Left lung (tissue), 10 donors: ENCODE results near the gene ELOA. TPM values are rescaled to one million over a fixed set of nuclear protein-coding genes. Genes with fewer than 3 reads are reported as not detected.
A peak's percentile ranks its signal among the peaks of the same experiment; 100 is the strongest.

Source experiments
- ATAC-seq: fragments of 200-7000 bp; cut with Tn5 transposase; one replicate; pipeline ENCODE4 v1.9.1; 2020; ENCODE audit warnings: moderate library complexity
- DNase-seq, 4 donors: peaks; one replicate each; pipeline ENCODE4 v3.0.0-alpha.2; 2013 to 2020
- H3K27ac ChIP-seq, 2 donors: fragments of 200-600 bp; sonication (generic) in 1 of 2; one replicate each; pipeline versions ENCODE4 v1.5.0 to v1.8.0; 2020 to 2021
- H3K27me3 ChIP-seq, 2 donors: fragments of 200-600 bp; sonication (generic) in 1 of 2; one replicate each; pipeline versions ENCODE4 v1.5.0 to v1.8.0; 2020 to 2021
- H3K36me3 ChIP-seq, 2 donors: fragments of 200-600 bp; sonication (generic) in 1 of 2; one replicate each; pipeline versions ENCODE4 v1.5.0 to v1.8.0; 2020 to 2021
- H3K4me1 ChIP-seq, 2 donors: fragments of 200-600 bp; one replicate each; pipeline ENCODE4 v1.8.0; 2021
- H3K4me3 ChIP-seq, 2 donors: fragments of 200-600 bp; sonication (generic) in 1 of 2; one replicate each; pipeline versions ENCODE4 v1.5.0 to v1.8.0; 2020 to 2021; ENCODE audit warnings: mild to moderate bottlenecking in 1 of 2
- H3K9me3 ChIP-seq, 2 donors: fragments of 200-600 bp; sonication (generic) in 1 of 2; one replicate each; pipeline versions ENCODE4 v1.5.0 to v1.8.0; 2020 to 2021
- CTCF ChIP-seq, 2 donors: fragments of 200-600 bp; sonication (generic) in 1 of 2; IDR thresholded peaks; one replicate each; pipeline versions ENCODE4 v1.5.0 to v1.8.0; 2021; ENCODE audit warnings: antibody characterized with exemption in 2 of 2
- intact Hi-C, 2 donors: fragments of 100-400 bp; cut with DNase I; formaldehyde crosslinking; loops; one replicate each; pipeline versions ENCODE4 v1.11.2 to v1.14.2; 2022
- polyA plus RNA-seq, 6 donors: library from polyadenylated mRNA; unstranded; fragments of 120-200 nt; gene quantifications; one replicate each; pipeline ENCODE4 v1.2.1, GENCODE V29; 2013; ENCODE audit not compliant: insufficient read length in 6 of 6
- total RNA-seq, 2 donors: library from RNA; stranded (reverse); fragmentation: NEBNext Ultra II Directional; extraction: Animal tissue kit (Norgen Biotek cat#: 25700); gene quantifications; one replicate each; pipeline ENCODE4 v1.2.1, GENCODE V29; 2021
- donor health status: DM: no; HTN: yes; CAD: no.
- donor health status: DM: no; HTN: no; CAD: no.

The ELOA gene
- total and polyA plus RNA-seq, 8 donors = 41.4 to 50.3 (median 46.4) TPM

GRCh38 chr1:23809751-23810171 is 66.5 kb downstream of the ELOA start:
- Histone ChIP-seq H3K9me3 (no peaks in the 10 kb centered on the region), H3K4me1 (peaks cover 0 to 32% of the 10 kb centered on the region in 2 donors), H3K36me3 (peaks cover 0 to 46% of the 10 kb centered on the region in 2 donors), H3K4me3 (no peak overlapping the region), H3K27ac (peak overlapping the region; percentile 15 to 73), H3K27me3 (no peaks in the 10 kb centered on the region)
- TF ChIP-seq CTCF (IDR thresholded peaks at IDR 0.05) = peak; percentile 66 to 85
- intact Hi-C loops = no loop called here
- ATAC-seq (peak; percentile 96), DNase-seq (peak in 3 of 4 donors; percentile 55 to 90 (median 85))

GRCh38 chr1:23810818-23811540 is 67.7 kb downstream of the ELOA start:
- Histone ChIP-seq H3K4me3 (no peak overlapping the region), H3K9me3 (no peaks in the 10 kb centered on the region), H3K4me1 (peaks cover 0 to 32% of the 10 kb centered on the region in 2 donors), H3K36me3 (peaks cover 0 to 58% of the 10 kb centered on the region in 2 donors), H3K27me3 (no peaks in the 10 kb centered on the region), H3K27ac (peak overlapping the region in 1 of 2 donors; percentile 73)
- peak in 2 of 4 donors; percentile 37 to 70 for DNase-seq
- intact Hi-C loops = no loop called here
- peak; percentile 33 to 76 for TF ChIP-seq CTCF (IDR thresholded peaks at IDR 0.05)
- peak; percentile 87 for ATAC-seq

Other genes with a start within 250 kb of the ELOA start
- gene E2F2, start 212.2 kb upstream of the ELOA start, total RNA-seq = 1 to 10 TPM; 3.2 to 4.3 TPM
- gene E2F2, start 212.2 kb upstream of the ELOA start, polyA plus RNA-seq = 1 to 10 TPM; 3.3 to 5.8 (median 4.2) TPM
- gene ID3, start 184.0 kb upstream of the ELOA start, total RNA-seq = 100 to 1,000 TPM; 125 to 129 TPM
- gene ID3, start 184.0 kb upstream of the ELOA start, polyA plus RNA-seq = 100 to 1,000 TPM; 135 to 261 (median 191) TPM
- gene RPL11, start 51.7 kb upstream of the ELOA start, total RNA-seq = 100 to 1,000 TPM; 761 to 849 TPM
- gene RPL11, start 51.7 kb upstream of the ELOA start, polyA plus RNA-seq = 1,000 to 10,000 TPM; 2,625 to 3,171 (median 2,838) TPM
- 10 to 100 TPM; 50.3 to 63.8 TPM for gene PITHD1, start 34.9 kb downstream of the ELOA start, total RNA-seq
- gene PITHD1, start 34.9 kb downstream of the ELOA start, polyA plus RNA-seq = 10 to 100 TPM; 48.0 to 71.0 (median 58.4) TPM
- gene LYPLA2, start 47.7 kb downstream of the ELOA start, total RNA-seq = 10 to 100 TPM; 64.2 to 65.8 TPM
- gene LYPLA2, start 47.7 kb downstream of the ELOA start, polyA plus RNA-seq = 10 to 100 TPM; 36.9 to 49.0 (median 46.3) TPM
- gene GALE, start 57.3 kb downstream of the ELOA start, total RNA-seq = 10 to 100 TPM; 57.5 to 68.0 TPM
- 10 to 100 TPM; 13.3 to 20.0 (median 17.1) TPM for gene GALE, start 57.3 kb downstream of the ELOA start, polyA plus RNA-seq
- gene HMGCL, start 82.0 kb downstream of the ELOA start, total RNA-seq = 10 to 100 TPM; 34.1 to 51.3 TPM
- gene HMGCL, start 82.0 kb downstream of the ELOA start, polyA plus RNA-seq = 10 to 100 TPM; 32.3 to 37.1 (median 34.8) TPM
- 10 to 100 TPM; 45.3 to 61.3 TPM for gene FUCA1, start 124.8 kb downstream of the ELOA start, total RNA-seq
- 10 to 100 TPM; 20.4 to 26.7 (median 24.0) TPM for gene FUCA1, start 124.8 kb downstream of the ELOA start, polyA plus RNA-seq
- gene CNR2, start 169.9 kb downstream of the ELOA start, total RNA-seq = under 1 TPM; 0.05 to 0.06 TPM
- under 1 TPM; 0.11 to 0.27 (median 0.15) TPM for gene CNR2, start 169.9 kb downstream of the ELOA start, polyA plus RNA-seq
- gene PNRC2, start 216.4 kb downstream of the ELOA start, total RNA-seq = 100 to 1,000 TPM in 1 of 2 donors, 10 to 100 TPM in 1; 79.0 to 105 TPM
- 100 to 1,000 TPM; 217 to 266 (median 245) TPM for gene PNRC2, start 216.4 kb downstream of the ELOA start, polyA plus RNA-seq
- 100 to 1,000 TPM in 1 of 2 donors, 10 to 100 TPM in 1; 84.9 to 102 TPM for gene SRSF10, start 236.9 kb downstream of the ELOA start, total RNA-seq
- 100 to 1,000 TPM; 239 to 296 (median 262) TPM for gene SRSF10, start 236.9 kb downstream of the ELOA start, polyA plus RNA-seq